ENCODE results near the gene RAB5IF.
"Not testable (repeated sequence)": the region's sequence is repeated elsewhere in the genome, so short reads cannot be mapped to it uniquely, and the experiment has no call there.

The RAB5IF gene

DNA sequence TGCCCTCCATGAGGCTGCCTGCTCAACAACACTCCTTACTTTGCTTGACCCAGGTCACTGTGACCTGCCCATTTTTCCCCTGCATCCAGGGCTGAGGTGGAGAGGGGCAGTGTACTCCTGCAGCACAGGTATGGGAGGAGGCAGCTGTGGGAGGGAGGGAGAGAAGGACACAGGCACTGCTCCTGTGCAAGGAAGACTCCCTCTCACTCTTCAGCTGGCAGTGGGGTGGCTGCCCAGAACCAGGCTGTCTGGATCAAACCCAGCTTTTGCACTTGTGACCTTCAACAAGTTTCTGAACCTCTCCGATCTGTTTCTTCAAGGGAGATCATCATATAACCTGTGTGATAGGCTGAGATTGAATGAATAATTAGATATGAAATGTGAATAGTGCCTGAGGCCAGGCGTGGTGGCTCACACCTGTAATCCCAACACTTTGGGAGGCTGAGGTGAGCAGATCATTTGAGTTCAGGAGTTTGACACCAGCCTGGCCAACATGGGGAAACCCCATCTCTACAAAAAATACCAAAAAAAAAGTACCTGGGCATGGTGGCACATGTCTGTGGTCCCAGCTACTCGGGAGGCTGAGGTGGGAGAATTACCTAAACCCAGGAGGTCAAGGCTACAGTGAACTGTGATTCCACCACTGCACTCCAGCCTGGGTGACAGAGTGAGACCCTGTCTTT lies 18.1 kb upstream of the RAB5IF start:
- DNase-seq, result no peak

DNA sequence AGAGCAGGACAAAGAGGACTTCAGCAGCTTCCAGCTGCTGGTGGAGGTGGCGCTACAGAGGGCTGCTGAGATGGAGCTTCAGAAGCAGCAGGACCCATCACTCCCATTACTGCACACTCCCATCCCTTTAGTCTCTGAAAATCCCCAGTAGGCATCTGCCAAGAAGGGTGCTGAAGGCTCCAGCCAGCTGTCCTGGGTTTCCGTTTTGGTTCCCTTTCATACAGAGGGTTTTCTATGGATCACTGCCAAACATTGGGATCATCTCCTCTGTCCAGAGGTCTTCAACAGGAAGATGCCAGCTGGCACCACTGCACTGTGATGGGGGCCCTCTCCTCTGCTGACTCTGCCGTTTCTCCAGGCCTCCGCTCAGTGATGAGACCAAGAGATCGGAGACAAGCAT lies 14.3 kb upstream of the RAB5IF start:
- DNase-seq, result peak in 1 of 2 experiments; percentile 71

DNA sequence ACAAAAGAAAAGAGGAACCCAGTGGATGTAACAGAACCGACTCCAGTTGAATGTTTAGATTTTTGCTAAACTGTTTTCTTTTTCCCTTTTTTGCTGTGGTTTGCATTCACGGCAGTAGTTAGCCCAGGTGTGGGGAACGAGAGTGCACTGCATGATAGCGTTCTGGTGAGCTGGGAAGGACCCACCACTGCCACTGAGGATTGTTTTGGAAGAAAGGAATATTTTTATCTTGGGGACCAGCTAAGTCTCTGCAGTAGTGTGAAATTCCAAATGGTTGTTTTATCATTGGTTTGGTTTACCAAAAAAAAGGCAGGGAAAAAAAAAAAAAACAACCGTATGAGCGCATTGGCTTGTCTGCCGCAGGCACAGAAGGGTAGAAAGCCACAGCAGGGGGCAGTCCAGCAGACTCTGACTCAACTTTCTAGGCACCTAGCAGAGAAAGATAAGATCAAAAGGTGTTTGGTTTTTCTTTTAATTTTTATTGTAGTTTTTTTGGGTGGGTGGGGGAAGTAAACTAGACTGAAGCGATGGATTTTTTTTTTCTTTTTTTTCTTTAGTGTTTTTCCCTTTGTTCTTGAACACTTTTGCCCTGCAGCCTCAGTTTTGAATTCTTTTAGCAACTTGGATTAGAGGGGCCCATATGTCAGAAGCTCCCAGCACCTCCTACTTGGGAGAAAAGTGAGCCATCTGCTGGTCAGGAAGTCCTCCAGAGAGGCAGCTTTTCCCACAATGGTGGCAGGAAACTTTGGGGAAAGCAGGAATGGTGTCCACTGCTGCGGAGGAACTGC lies 13.5 kb upstream of the RAB5IF start:
- peak in 1 of 2 experiments; percentile 8 for DNase-seq

DNA sequence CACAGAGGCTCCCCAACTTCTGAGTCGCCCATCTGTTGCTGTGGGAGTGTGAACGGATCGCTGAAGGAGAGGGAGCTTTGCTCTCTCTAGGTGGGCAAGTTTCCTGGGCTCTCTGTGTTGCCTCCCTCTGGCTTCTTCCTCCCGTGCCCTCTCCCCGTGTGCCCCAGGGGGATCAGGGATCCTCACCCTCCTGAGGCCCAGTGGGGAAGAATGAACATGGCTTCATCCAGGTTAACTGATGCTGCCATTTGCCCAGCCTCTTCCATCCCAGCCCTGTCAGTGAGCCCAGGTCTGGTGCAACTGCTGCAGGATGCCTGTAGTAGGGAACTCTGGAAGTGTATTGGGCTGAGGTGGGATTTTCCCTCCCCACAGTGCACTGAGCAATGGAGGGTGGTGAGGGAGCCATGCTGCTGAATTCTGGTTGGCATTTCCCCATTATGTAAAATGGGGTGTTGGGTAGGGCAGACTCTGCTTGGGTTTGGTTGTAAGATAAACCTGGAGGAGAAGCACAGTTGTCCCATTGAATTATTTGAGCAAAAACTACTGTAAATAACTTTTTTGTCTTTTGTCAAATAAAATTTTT lies 12.1 kb upstream of the RAB5IF start:
- DNase-seq, result no peak

DNA sequence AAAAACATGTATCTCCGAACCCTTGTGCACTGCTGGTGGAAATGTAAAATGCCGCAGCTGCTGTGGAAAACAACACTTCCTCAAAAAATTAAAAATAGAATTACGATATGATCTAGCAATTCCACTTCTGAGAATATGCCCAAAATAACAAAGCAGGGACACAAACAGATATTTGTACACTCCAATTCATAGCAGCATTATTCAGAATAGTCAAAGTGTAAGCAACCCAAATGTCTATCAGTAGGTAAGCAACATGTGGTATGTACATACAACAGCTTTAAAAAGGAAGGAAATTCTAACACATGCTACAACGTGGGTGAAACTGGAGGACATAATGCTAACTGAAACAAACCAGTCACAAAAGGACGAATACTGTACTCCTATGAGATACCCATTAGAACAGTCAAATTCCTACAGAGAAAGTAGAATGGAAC lies 5.7 kb upstream of the RAB5IF start:
- DNase-seq, result no peak

DNA sequence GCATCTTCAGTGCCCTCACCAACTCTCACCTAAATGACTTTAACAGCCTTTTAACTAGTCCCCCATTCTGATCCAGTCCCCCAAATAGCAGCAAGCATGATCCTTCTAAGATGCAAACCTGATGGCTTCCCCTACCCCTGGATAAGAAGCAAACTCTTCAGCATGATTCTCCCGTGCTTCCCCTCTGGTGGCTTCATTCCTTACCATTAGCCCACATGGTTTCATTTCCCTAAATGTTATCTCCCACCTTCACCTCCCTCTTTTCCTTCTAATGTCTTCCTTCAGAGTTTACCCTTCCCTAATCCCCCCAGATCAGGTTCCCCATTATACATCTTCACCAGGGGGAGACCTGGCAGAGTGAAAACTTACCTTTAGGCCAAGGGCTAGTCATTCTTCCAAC lies 4.0 kb upstream of the RAB5IF start:
- no peak for DNase-seq

DNA sequence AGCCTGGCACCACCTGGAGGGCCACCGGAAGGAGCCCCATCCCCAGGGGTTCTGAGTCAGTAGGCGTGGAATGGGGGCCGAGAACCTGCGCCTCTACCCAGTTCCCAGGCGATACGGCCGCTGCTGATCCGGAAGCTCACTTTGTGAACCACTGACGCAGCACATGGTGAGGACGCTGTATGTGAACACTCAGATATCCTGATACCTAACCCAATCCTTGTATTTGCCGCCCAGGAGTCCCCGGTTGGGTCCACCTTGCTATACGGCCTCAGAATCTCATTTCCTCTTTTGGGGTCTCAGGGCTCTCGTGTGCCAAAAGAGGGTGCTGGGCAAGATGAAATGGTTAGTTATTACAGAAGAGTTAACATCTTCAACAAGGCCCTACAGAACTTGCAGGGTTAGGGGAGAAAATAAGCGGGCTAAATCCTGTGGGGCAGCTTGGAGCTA lies 604 bp upstream of the RAB5IF start:
- no peak for DNase-seq

DNA sequence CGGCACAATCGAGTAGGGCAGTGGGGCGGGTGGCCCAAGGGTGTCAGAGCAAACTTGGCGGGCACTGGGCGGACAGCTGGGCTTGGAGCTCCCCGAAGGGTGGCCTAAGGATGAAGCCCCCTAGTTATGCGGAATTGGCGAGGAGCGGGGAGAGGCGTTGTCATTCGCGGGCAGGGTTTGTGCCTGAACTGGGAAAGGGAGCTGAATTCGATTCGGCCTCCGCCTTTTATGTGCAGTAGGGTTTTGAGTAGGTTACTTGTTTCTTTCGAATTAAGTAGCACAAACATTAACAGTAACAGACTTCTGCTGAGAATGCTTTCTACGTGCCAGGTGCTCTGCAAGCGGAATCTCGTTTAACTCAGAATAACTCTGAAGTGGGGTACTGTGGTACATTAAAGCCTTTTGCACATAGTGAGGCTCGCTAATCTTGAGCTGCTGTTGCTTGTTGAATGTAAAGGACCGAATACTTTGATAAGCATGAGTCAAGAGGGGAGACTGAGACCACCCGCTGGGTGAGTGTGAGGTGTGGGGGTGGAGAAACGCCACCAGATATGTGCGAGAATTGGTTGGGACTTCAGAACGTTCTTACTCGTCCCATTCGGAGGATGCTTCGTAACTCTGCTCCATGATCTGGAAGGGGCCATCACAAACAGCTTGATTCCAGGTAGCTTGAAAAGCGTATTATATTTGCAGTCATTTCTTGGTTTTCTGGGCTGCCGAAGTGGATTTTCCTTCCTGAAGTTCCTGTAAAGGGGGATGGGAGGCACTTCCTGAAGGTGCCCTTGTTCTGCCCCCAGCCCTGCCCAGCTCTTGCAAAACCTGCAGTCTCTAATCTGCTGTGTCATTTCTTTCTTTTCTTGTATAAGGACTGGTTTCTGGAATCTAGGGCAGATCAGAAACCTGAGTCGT lies 833 bp downstream of the RAB5IF start:
- peak in 1 of 2 experiments; percentile 16 for DNase-seq

DNA sequence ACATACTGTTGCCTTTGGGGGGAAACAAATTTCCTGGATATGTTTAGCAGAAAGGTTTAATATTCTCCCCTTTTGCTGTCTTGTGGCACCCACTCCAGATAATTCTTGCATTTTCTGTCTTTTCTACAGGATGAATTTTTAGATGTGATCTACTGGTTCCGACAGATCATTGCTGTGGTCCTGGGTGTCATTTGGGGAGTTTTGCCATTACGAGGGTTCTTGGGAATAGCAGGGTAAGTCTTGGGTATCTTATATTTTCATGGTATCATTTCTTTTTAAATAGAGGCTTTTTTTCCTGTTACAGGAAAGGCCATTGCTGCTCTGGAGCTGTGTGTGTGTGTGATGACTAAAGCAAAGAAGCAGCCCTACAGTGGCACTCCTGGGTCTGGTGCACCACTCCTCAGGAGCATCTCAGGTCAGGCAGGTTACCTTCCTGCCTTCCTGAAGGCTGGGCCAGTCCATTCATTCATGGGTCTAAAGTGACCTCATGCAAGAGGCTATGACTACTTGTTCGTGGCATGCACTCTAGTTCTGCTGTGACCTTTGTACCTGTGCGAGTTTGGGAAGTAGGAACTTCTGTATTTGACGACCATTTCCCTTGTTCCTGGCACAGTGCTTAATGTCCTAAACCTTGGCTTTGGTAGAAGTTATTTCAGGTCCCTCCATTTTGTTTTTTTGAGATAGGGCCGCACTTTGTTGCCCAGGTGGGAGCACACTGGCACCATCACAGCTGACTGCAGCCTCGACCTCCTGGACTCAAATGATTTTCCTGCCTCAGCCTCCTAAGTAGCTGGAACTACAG lies 2.2 kb downstream of the RAB5IF start:
- no peak for DNase-seq

DNA sequence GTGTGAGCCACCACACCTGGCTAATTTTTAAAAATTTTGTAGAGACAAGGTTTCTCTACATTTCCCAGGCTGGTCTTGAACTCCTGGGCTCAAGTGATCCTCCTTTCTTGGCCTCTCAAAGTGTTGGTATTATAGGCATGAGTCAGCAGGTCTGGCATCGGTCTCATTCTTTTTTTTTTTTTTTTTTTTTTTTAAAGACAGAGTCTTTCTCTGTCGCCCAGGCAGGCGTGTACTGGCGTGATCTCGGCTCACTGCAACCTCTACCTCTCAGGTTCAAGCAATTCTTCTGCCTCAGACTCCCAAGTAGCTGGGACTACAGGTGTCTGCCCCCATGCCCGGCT lies 2.8 kb downstream of the RAB5IF start:
- not testable (repeated sequence) for DNase-seq

DNA sequence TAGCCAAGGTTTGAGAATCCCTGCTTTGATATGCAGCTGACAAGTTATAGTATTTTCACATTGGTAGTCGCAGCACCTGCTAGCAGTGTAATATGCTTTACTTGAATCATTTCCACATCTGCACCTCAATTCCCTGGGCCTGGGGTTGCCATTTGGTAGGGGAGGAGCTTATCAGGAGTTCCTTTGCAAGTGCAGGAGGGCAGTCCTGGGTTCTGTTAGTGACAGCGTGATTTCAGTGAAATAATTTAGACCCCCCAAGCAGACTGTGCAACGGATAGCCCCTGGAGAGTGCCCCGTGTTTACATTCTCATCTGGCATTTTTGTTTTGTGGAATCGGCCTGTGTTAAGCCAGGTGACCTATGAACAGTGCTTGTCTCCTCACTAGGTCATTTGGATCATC lies 6.0 kb downstream of the RAB5IF start:
- no peak for DNase-seq

DNA sequence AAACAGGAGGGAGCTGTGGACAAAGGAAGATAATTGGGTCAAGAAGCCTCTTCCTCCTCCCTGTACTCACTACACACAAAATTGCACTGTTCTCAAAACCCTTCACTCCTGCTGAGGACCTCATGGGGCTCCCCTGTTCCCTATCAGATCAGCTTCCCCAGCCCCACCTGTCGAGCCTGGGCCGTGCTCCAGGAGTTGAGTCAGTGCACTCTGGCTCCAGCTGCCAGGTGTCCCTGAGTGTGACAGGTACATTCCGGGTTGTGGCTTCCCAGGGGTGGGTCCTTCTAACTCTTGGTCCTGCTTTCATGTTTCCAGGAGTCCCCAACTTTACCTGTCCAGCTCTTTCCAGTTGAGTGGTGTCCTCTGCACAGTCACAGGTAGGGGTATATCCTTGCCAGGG lies 8.4 kb downstream of the RAB5IF start:
- DNase-seq, result no peak

DNA sequence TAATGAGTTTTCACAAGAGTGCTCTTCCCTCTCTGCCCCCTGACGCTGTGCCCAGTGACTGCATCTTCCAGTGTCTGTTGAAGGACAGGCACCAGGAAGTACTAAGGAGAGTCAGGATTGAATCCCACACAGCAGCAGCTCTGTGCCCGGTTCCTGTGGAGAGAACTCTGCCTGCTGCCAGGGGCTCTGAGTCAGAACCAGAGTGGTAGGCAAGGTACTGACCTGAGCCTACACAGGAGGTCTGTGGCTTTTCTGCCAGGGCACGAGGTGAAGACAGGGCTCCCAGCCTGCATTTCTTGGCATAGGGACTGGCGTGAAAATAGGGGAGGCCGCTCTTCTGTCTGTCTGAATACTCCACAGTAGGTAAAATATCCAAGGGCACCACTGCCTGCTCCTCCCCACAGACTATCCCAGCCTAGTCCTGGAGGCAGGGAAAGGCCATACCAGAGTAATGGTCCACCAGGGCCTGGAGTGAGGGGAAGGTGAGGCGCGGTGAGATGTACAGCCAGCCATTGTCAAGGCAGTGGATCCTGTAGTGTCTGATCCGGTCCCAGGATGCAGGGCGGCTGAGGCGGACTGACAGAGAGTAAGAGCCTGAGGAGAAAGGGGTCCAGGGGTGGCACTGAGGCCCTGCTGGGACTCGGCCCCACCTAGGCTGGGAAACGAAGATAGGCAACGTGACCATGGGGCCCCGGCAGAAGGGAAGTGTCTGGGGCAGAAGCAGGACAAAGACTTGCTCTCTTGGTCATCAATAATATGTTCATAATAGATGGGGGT lies 9.4 kb downstream of the RAB5IF start:
- DNase-seq, result no peak

DNA sequence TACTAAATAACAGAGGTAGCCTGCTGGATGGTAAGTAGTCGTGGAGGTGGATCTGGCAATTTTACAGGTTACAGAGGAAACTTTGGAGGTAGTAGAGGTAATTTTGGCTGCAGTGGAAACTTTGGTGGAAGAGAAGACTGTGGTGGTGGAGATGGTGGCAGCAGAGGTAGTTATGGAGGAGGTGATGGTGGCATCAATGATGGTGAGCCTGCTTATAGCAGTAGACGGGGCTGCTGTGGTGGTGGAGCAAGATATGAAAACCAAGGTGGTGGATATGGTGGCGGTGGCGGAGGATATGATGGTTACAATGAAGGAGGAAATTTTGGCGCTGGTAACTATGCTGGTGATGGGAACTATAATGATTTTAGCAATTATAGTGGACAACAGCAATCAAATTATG lies 15.3 kb downstream of the RAB5IF start:
- DNase-seq, result no peak

DNA sequence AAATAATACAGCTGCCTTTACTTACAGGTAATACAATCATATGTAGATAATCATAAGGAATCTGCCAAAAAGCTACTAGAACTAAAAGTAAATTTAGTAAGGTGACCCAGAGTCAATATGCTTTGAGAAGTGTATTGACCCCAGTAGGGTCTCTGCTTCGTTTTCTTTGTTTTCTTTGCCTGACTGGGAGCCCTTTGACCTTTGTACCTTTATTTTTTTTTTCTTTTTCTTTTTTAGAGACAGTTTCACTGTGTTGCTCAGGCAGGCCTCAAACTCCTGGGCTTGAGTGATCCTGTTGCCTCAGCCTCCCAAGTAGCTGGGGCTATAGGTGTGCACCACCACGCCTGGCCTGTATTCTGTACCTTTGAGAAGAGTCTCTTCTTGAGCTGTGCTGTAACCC lies 17.9 kb downstream of the RAB5IF start:
- DNase-seq, result no peak

DNA sequence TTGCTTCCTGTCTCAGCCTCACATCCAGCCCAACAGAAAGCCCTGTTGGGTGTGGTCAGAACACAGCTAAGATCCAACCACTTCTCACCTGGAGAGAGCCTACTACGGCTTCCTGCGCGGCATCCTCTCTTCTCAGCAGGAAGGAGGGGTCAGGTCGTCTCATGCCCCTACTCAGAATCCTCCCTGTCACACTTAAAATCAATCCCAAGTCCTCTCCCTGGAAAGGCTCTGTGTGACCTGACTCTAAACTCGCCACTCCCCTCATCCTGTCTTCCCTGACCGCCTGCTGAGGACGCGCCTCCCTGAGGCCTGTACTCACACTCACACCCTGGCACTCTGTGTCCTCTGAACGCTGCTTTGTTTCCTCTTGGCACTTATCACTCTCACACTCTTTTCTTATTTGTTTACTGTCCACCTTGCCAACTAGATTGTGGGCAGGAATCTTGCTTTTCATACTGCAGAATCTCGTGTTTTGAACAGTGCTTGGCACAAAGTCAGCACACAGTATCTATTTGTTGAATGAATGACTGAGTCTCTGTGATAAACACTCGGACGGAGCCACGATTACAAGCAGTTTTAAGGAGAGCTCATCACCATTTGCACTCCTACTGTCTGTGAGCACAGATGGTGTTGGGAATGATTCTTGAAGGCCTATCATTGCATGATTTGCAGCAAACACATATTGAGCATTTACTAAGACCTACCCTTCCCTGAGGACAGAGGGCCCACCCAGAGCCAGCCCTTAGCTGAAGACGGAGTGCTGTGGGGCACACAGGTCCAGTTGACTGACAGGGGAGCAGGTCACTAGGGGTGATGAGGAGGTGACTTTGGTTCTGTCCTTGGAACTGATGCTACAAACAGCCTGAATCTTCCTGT lies 18.7 kb downstream of the RAB5IF start:
- no peak for DNase-seq

DNA sequence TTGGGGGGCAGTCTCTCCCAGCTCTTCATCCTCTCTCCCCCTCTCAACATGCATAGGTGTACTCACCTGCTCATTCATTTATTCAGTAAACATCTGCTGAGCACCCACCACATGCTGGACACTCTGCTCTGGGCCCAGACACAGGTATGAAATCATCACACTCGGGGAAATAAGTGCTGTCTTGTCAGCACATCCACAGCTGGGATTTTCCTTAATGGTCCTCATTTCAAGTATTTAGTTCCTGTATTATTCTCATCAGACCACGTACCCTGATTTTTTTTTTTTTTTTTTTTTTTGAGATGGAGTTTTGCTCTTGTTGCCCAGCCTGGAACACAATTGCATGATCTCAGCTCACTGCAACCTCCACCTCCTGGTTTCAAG lies 19.4 kb downstream of the RAB5IF start:
- no peak for DNase-seq

DNA sequence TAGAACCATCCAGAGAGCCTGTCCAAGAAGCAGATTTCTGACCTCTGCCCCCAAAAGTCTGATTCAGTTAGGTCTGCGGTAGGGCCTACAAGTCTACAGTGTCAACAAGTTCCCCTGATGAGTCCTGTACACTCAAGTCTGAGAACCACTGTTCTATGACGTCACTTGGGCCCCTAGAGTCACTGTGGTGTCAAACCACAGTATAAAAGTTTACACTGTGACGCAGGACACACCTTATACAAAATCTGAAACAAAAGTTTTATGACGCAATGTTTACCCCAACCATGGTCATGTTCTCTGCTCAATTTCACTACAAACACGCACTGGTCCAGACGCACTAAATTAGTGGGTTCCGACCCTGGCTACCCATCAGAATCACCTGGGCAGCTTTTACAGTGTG lies 22.5 kb downstream of the RAB5IF start:
- DNase-seq, result no peak

DNA sequence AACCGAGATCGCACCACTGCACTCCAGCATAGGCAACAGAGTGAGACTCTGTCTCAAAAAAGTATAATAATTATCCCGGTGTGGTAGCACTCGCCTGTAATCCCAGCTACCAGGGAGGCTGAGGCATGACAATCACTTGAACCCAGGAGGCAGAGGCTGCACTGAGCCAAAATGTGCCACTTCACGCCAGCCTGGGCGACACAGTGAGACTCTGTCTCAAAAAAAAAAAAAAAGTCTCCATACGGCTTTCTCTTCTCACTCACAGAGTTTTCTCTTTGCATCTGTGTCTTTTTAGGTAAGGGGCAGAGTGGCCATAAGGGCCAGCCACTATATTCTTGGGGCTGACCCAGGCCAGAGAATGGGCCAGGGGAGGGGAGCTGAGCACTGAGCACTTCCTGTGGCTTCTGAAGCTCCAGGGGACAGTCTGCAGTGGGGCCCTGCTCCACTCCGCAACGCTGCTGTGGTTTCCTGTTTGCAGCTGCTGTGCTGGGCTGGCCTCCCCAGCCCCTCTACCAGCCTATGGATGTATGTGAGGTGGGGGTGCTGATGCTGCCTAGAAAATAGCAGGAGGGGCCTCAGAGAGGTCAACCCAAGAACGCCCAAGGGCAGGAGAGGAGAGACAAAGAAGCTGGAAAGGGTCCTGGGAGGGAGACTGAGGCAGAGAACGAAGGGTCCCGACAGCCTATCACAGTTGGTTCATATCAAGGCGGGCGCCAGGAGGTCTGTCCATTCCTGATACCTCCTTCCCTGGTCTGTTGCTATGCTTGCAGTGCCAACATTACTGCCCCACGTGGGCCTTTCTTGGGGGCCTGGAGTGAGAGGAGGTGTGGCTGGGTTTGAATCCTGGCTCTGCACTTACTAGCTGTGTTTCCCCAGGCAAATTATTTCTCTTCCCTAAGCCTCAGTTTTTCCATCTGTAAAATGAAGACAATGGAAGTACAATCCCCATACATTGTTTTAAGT lies 24.4 kb downstream of the RAB5IF start:
- DNase-seq, result no peak
